NCI-H510A (cell line): ENCODE measurements around the gene TEAD3.

Source experiments
- DNase-seq: peaks from one replicate; lab custom pipeline; 2025; lab: John Stamatoyannopoulos, UW

Gene TEAD3

GRCh38 chr6:35492258-35492973 is 4.5 kb downstream of the TEAD3 start:
- DNase-seq, result no peak

- no peak for DNase-seq
Measured at GRCh38 chr6:35491558-35492257, 5.2 kb downstream of the TEAD3 start.

- no peak for DNase-seq
Measured at GRCh38 chr6:35490821-35491557, 5.9 kb downstream of the TEAD3 start.

- DNase-seq, result peak; percentile 94
Measured at GRCh38 chr6:35489995-35490791, 6.7 kb downstream of the TEAD3 start.

- DNase-seq, result no peak
Measured at GRCh38 chr6:35489066-35489465, 7.8 kb downstream of the TEAD3 start.

- no peak for DNase-seq
Measured at GRCh38 chr6:35488517-35488862, 8.4 kb downstream of the TEAD3 start.

- peak; percentile 49 for DNase-seq
Measured at GRCh38 chr6:35487658-35488516, 9.0 kb downstream of the TEAD3 start.

GRCh38 chr6:35486005-35486925 is 10.6 kb downstream of the TEAD3 start:
- peak; percentile 97 for DNase-seq

GRCh38 chr6:35485402-35485877 is 11.4 kb downstream of the TEAD3 start:
- DNase-seq, result peak; percentile 59

- DNase-seq, result no peak
Measured at GRCh38 chr6:35484921-35485392, 11.9 kb downstream of the TEAD3 start.

- no peak for DNase-seq
Measured at GRCh38 chr6:35483893-35484645, 12.8 kb downstream of the TEAD3 start.

GRCh38 chr6:35483490-35483889 is 13.4 kb downstream of the TEAD3 start:
- no peak for DNase-seq

- DNase-seq, result no peak
Measured at GRCh38 chr6:35483062-35483461, 13.8 kb downstream of the TEAD3 start.

- DNase-seq, result no peak
Measured at GRCh38 chr6:35481226-35481625, 15.7 kb downstream of the TEAD3 start.

GRCh38 chr6:35480176-35480575 is 16.7 kb downstream of the TEAD3 start:
- no peak for DNase-seq

- DNase-seq, result no peak
Measured at GRCh38 chr6:35478259-35478658, 18.6 kb downstream of the TEAD3 start.

- peak; percentile 82 for DNase-seq
Measured at GRCh38 chr6:35477551-35478179, 19.2 kb downstream of the TEAD3 start.

- DNase-seq, result no peak
Measured at GRCh38 chr6:35477028-35477427, 19.9 kb downstream of the TEAD3 start.

GRCh38 chr6:35476004-35476403 is 20.9 kb downstream of the TEAD3 start:
- no peak for DNase-seq
